ENCODE data around the gene FYB2.

Gene FYB2

DNA sequence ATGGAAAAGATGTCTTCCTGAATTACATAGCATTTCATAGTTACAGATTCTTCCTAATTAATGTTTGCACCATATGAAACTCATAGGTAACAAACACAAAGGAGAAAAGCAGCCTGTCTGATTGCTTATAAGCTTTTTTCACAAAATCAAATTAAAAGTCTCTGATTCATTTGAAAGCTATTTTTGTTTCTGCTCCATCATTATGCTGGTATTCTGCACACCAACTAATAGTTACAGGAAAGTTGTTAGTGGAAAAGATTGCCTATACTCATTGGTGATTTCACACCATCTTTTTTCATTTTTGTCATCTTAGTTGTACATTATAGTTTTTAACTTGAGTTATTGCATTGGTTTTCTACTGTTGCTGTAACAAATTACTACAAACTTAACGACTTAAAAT, 104.0 kb downstream of the FYB2 start:
- no peak for DNase-seq (ENCODE audit: low read depth, low spot score)

DNA sequence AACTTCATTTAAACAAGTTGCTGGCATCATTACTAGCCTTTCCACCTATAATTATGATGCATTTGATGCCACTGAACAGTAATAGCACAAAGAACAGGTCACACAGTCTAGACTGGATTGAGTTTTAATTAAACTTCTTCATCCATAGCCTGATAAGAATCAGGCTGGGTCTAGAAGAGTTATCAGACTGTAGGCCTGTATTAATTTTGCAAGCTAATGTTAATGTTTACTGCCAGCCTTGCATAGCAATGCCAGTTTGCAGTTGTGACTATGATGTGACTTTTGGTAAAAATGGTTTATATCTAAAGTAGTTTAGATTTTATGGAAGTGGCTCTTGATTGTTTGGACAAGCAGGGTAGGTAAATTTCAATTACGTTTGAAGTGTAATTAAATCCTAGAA, 106.1 kb downstream of the FYB2 start:
- no peak for DNase-seq (ENCODE audit: low read depth, low spot score)

DNA sequence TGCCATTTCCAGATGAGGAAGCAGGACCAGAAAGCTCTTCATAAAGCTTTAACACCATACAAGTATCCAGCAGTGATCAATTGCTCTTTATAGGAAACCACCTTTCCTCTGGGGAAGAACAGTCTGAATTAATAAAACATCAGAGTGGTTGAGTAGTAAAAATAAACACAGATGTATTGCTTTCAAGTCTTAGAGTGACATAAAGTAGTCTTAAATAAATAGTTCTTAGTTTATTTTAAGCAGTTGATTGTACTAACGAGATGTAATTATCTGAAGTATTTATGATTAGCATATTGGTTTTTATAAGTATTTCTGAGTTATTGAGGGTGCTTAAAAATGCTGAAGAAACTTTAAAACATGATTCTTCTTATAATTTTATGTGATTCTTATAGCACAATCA, 107.1 kb downstream of the FYB2 start:
- DNase-seq (ENCODE audit: low read depth, low spot score) = no peak

DNA sequence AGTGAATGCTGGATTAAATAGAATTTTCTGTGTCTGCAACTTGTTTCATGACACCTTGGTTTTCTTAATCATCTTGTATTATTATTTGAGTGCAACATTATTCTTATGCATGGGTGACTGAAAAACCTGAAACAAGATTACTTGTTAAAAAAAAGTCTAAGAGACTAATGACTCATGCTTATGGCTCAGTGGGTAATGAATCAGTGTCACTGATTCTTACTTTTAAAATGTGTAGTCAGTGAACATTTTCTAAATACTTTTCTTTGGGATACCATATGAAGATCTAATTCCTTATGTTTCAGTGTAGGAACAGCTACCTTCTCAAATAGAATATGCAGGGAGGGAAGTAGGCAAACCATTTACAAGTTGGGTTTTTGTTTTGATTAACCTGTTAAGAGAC, 108.6 kb downstream of the FYB2 start:
- no peak for DNase-seq (ENCODE audit: low read depth, low spot score)

GRCh38 chr1:56709995-56710394, 109.2 kb downstream of the FYB2 start:
- no peak for DNase-seq (ENCODE audit: low read depth, low spot score)

- peak; percentile 15 for DNase-seq (ENCODE audit: low read depth, low spot score)
Measured at GRCh38 chr1:56709269-56709880, 109.8 kb downstream of the FYB2 start.

DNA sequence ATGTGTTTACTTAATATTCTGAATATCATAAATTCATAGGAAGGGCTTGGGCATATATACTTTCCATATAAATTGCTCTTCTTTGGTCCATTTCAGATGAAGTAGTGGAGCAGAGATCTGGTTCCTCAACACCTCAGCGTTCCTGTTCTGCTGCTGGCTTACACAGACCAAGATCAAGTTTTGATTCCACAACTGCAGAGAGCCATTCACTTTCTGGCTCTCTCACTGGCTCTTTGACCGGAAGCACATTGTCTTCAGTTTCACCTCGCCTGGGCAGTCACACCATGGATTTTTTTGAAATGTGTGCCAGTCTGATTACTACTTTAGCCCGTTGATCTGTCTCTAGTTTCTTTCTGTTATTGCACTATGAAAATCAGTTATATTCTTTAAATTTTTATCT, 111.8 kb downstream of the FYB2 start:
- DNase-seq (ENCODE audit: low read depth, low spot score) = no peak

DNA sequence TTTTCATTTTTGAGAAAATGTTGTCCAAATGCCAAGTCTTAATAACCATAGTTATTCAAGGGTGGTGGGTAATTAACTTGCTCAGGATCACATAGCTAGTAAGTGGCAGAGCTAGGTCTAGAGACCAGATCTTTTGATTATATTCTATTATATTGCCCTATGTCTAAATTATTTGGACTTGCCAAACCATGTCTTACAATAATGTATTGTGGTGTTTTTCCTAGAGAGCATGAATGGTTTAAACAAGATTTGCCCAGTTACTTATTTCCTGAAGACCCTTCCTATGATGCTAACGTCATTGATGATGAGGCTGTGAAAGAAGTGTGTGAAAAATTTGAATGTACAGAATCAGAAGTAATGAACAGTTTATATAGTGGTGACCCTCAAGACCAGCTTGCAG, 115.5 kb downstream of the FYB2 start:
- no peak for DNase-seq (ENCODE audit: low read depth, low spot score)

DNA sequence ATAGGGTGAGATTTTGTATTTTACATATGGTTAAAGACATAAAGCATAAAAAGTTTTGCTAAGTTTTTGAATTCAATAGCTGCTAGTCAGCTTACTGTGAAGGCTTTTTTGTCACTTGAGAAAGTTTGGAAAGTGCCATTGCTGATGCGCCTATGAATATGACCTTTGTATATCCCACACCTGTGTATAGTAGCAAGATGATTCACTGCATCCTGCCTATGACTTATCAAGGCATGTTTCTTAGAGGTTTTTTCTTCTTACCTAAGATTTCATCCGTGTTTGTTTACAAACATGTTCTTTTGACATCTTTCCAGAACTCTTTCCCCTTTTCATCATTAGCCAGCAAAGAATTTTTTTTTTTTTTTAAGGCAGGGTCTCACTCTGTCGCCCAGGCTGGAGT, 122.5 kb downstream of the FYB2 start:
- DNase-seq (ENCODE audit: low read depth, low spot score) = no peak

GRCh38 chr1:56688522-56689026, 130.6 kb downstream of the FYB2 start:
- no peak for DNase-seq (ENCODE audit: low read depth, low spot score)

- DNase-seq (ENCODE audit: low read depth, low spot score) = no peak
Measured at GRCh38 chr1:56686169-56686568, 133.0 kb downstream of the FYB2 start.

GRCh38 chr1:56683569-56683968, 135.6 kb downstream of the FYB2 start:
- DNase-seq (ENCODE audit: low read depth, low spot score) = no peak

DNA sequence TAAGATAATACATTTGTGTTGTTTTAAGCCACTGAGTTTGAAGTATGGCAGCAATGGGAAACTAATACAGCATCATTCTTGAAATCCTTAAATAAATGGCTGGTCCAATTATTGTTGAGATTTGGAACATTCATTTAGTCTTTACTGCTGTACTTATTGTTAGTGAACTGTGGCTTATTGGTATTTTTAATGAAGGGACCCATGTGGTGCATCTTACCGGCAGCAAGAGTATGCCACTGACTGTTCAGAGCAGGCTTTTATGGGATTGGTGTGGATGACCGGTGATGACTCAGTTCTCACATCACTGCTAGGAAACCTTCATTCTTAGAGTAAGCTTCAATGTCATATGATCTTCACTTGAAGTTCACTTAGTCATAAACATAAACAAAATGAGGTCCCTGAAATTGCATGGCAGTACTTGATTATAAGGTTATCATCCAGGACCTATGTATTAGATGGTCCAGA, 142.6 kb downstream of the FYB2 start:
- DNase-seq (ENCODE audit: low read depth, low spot score) = peak; percentile 24

- DNase-seq (ENCODE audit: low read depth, low spot score) = no peak
Measured at GRCh38 chr1:56675763-56676162, 143.4 kb downstream of the FYB2 start.

DNA sequence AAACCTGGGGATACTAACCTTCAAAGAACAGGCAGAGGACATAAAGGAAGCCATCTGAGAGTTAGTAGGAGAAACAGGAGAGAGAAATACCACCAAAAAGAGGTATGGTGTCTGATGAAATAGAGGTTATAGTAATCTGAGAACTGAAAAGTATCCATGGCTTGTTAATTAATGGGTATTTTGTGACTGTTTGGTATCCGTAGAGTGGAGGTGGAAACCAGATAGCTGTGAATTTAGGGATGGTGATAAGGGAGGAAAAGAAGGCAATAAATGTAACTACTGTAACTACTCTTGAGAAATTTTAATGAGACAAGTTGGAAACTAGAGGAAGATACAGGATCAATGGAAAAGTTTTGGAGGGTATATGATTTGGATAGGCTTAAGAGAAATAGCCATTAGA, 146.6 kb downstream of the FYB2 start:
- no peak for DNase-seq (ENCODE audit: low read depth, low spot score)

DNA sequence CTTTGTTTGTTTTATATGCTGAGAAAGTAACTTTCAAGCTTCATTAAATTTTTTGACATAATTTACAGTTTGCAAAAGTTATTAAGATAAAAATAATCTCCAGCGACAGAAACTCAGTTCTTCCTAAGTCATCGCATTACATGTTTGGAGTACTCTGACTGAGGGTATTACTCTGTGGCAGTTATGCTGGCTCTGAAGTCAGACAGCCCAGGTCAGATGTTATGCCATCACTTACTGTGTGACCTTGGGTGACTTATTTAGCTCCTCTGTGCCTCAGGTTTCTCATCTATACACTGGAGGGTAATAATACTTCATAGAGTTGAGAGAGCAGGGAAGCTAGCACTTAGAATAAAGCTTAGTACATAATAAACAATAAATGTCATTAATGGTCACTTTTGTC, 147.7 kb downstream of the FYB2 start:
- DNase-seq (ENCODE audit: low read depth, low spot score) = no peak

DNA sequence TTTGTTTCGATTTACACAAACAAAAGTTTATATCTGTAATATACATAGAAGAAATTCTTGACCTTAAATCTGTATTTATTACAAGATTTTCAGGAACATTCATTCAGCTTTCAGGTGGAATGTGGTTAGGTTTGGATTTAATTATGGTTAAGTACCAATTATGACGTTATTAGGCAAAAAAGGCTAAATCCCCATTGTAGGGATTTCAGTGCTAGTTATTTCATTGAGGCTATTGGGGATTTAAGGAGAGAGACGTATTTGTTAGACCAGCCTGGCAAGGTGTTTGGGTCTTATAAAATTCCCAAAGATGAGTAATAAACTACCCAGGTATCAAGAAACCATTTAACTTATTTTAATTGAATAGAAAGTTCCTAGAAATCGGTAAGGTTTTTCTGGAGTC, 148.1 kb downstream of the FYB2 start:
- DNase-seq (ENCODE audit: low read depth, low spot score) = no peak

DNA sequence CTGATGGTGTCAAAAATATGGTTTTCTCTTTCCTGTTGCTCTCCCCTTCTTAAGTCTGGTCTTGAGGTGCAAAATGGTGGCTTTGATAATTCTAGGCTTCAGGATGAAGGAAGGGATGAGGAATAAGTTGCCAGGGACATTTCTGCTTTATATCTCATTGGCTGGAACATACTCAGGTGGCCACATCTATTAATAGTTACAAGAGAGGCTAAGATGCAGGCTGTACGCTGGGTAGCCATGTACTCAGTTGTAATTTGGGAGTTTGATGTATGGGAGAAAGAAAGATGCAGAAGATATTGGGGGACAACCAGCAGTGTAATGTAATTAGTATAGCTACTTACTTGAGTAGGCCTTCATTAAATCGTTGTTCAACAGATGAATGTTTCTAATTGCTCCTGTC, 148.9 kb downstream of the FYB2 start:
- DNase-seq (ENCODE audit: low read depth, low spot score) = no peak

All from brain pericyte (primary cell).